ENCODE data around the gene WEE1.

WEE1 gene

GRCh38 chr11:9573052-9573774 is at the start of gene WEE1:
Gene WEE1, plus strand, starts transcription at chr11:9573670. Its CDS starts 264 bp downstream, at chr11:9573934.
- H3K27me3 ChIP-seq (replicated peaks), result no peaks in the 10 kb centered on the region
- peak within 1 kb of the TSS; percentile 98 for H3K27ac ChIP-seq
- H3K4me3 ChIP-seq (ENCODE audit: low read depth, low read length), result peak within 1 kb of the TSS; percentile 88
- in situ Hi-C loops (cut with HindIII; ENCODE audit: low pct_ligation_motif_present, low sequenced_read_pairs), result no loop called here
- peak; percentile 97 for DNase-seq
- H3K36me3 ChIP-seq (replicated peaks), result peaks cover 2% of the 10 kb centered on the region
- no peak for TF ChIP-seq CTCF (IDR thresholded peaks at IDR 0.05; ENCODE audit: low read depth, low read length, missing control alignments)

GRCh38 chr11:9524001-9524400 is 49.5 kb upstream of the WEE1 start:
- no peak overlapping the region for H3K27ac ChIP-seq
- TF ChIP-seq CTCF (IDR thresholded peaks at IDR 0.05; ENCODE audit: low read depth, low read length, missing control alignments), result no peak
- no peak for DNase-seq
- H3K4me3 ChIP-seq (ENCODE audit: low read depth, low read length), result no peak overlapping the region
- no peaks in the 10 kb centered on the region for H3K27me3 ChIP-seq (replicated peaks)
- peaks cover 5% of the 10 kb centered on the region for H3K36me3 ChIP-seq (replicated peaks)
- in situ Hi-C loops (cut with HindIII; ENCODE audit: low pct_ligation_motif_present, low sequenced_read_pairs), result no loop called here

GRCh38 chr11:9525116-9525515 is 48.4 kb upstream of the WEE1 start:
- Histone ChIP-seq H3K27me3 (replicated peaks) (no peaks in the 10 kb centered on the region), H3K36me3 (replicated peaks) (peaks cover 5% of the 10 kb centered on the region), H3K27ac (no peak overlapping the region), H3K4me3 (ENCODE audit: low read depth, low read length) (no peak overlapping the region)
- no peak for DNase-seq
- TF ChIP-seq CTCF (IDR thresholded peaks at IDR 0.05; ENCODE audit: low read depth, low read length, missing control alignments), result no peak
- in situ Hi-C loops (cut with HindIII; ENCODE audit: low pct_ligation_motif_present, low sequenced_read_pairs), result no loop called here

GRCh38 chr11:9527481-9528135 is 45.9 kb upstream of the WEE1 start:
- Histone ChIP-seq H3K27ac (peak overlapping the region; percentile 63), H3K27me3 (replicated peaks) (no peaks in the 10 kb centered on the region), H3K4me3 (ENCODE audit: low read depth, low read length) (no peak overlapping the region), H3K36me3 (replicated peaks) (peaks cover 2% of the 10 kb centered on the region)
- DNase-seq, result peak; percentile 63
- in situ Hi-C loops (cut with HindIII; ENCODE audit: low pct_ligation_motif_present, low sequenced_read_pairs), result no loop called here
- TF ChIP-seq CTCF (IDR thresholded peaks at IDR 0.05; ENCODE audit: low read depth, low read length, missing control alignments), result no peak

- no peak for TF ChIP-seq CTCF (IDR thresholded peaks at IDR 0.05; ENCODE audit: low read depth, low read length, missing control alignments)
- DNase-seq, result no peak
- in situ Hi-C loops (cut with HindIII; ENCODE audit: low pct_ligation_motif_present, low sequenced_read_pairs), result no loop called here
- Histone ChIP-seq H3K4me3 (ENCODE audit: low read depth, low read length) (no peak overlapping the region), H3K27me3 (replicated peaks) (no peaks in the 10 kb centered on the region), H3K36me3 (replicated peaks) (peaks cover 1% of the 10 kb centered on the region), H3K27ac (peak overlapping the region; percentile 63)
Observed at GRCh38 chr11:9528136-9528501, 45.4 kb upstream of the WEE1 start.
